Skeletal muscle cell (primary cell): Measurements from ENCODE around the gene RFX4.
"Not testable (repeated sequence)": the region's sequence is repeated elsewhere in the genome, so short reads cannot be mapped to it uniquely, and the experiment has no call there.

Experiments used
- DNase-seq: peaks from one replicate; pipeline ENCODE4 v3.0.0-alpha.2; 2010; ENCODE audit warnings: low read depth
- H3K4me3 ChIP-seq: 2 replicates; pipeline ENCODE4 v1.5.1; 2011; ENCODE audit warnings: low read depth, mild to moderate bottlenecking, control low read depth, low read length, moderate library complexity

Gene RFX4

GRCh38 chr12:106680280-106680679 lies 97.5 kb downstream of the RFX4 start:
- no peak overlapping the region for H3K4me3 ChIP-seq
- no peak for DNase-seq

DNA sequence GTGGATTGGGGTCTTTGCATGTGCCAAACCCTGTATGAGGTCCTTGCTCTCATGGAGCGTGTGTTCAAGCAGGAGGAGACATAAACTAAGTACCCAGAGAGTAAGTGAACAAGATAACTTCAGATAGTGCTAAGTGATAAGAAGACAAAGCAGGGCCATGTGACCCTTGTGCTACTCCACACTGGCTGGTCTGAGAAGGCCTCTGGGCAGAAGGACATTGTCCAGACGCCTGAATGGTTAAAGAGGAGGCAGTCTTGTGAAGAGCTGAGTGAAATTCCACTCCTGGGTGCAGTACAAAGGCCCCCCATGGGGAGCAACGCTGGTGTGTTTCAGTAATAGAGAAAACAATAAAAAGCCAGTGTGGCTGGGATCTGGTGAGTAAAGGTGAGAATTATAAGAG lies 98.4 kb downstream of the RFX4 start:
- no peak overlapping the region for H3K4me3 ChIP-seq
- no peak for DNase-seq

- no peak for DNase-seq
These were observed 99.9 kb downstream of the RFX4 start for GRCh38 chr12:106682594-106683234.

DNA sequence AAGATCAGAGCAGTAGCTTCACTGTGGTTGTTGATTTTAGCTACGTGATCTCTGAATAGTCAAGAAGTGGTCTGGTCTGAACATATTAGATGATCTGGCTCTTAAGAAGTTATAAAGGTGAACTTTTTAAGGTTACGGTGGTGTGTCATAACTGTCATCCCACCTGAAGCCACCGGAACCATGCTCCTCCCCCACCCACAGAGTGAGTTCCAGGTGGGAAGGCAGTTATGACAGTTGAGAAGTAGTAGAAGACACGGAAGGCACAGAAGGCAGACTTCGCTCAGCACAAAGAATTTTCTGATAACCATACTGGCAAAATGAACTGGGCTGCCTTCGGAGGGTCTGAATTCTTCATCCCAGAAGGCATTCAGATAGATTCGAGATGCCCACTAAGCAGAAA lies 101.7 kb downstream of the RFX4 start:
- no peak for DNase-seq
- no peak overlapping the region for H3K4me3 ChIP-seq

More at GRCh38 chr12:106682594-106683234, 99.9 kb downstream of the RFX4 start:
- no peak overlapping the region for H3K4me3 ChIP-seq

- no peak overlapping the region for H3K4me3 ChIP-seq
- no peak for DNase-seq
These were observed 102.6 kb downstream of the RFX4 start for GRCh38 chr12:106685381-106685780.

DNA sequence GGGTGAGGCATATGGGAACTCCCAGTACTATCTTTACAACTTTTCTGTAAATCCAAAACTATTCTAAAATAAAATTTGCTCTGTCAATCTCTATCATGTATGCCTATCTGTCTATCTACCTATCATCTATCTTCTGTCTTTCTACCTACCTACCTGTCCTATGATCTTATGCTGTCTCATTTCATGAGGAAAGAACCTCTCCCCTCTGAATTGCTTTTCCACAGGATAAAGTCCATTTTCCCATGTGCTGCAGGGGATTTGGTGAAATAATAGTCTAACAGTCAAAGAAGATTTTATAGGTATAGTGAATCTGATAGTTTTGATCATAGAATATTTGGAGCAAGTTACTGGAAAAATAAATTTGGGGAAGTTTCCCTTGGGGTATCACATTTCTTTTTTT lies 104.9 kb downstream of the RFX4 start:
- DNase-seq, result no peak
- H3K4me3 ChIP-seq, result no peak overlapping the region

DNA sequence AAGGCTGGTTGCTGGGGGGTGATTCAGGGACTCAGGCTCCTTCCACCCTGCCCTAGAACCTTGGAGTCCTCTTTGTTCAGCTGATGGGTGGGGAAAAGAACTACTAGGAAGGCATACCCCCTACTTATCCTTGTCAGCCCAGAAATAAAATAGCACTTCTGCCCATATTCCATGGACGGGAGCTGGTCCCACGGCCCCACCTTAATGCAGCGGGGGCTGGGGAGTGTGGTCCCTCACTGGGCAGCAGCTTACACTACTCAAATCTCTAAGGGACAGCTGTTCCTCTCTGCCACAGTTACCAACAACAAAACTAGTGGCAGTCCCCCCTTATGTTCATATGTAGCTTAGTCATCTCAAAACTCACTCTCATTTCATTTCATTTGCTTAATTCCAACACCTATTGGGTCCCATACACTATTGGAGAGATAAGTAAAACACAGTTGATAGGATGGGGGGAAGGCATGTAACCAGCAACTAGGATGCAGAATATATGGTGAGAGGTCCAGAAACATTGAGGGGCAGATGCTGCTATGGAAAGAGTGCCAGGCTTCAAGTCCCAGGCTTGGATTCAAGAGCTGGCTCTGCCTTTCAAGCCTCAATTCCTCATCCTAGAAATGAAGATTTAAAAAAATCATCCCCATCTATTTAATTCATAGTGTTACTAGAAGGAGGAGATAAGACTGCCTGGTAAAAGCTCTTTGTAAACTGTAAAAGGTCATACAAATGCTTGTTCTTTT lies 107.9 kb downstream of the RFX4 start:
- no peak for DNase-seq
- no peak overlapping the region for H3K4me3 ChIP-seq

- not testable (repeated sequence) for H3K4me3 ChIP-seq, DNase-seq
These were observed 109.2 kb downstream of the RFX4 start for GRCh38 chr12:106692033-106692432.

GRCh38 chr12:106692896-106693820 lies 110.4 kb downstream of the RFX4 start:
- no peak for DNase-seq
- H3K4me3 ChIP-seq, result no peak overlapping the region

DNA sequence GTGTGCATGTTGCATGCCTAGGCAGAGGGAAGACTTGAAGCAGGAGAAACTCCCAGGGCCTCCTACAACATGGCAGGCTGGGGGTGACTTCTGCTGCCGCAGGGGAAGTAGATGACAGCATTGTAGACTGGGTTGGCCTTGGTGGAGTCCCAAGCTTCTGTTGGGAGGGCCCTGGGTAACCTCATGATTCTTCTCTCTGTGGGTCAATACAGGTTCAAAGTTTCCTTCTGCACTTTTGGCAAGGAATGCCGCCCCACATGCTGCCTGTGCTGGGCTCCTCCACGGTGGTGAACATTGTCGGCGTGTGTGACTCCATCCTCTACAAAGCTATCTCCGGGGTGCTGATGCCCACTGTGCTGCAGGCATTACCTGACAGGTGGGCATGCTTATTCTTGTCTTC lies 113.3 kb downstream of the RFX4 start:
- no peak for DNase-seq
- no peak overlapping the region for H3K4me3 ChIP-seq

DNA sequence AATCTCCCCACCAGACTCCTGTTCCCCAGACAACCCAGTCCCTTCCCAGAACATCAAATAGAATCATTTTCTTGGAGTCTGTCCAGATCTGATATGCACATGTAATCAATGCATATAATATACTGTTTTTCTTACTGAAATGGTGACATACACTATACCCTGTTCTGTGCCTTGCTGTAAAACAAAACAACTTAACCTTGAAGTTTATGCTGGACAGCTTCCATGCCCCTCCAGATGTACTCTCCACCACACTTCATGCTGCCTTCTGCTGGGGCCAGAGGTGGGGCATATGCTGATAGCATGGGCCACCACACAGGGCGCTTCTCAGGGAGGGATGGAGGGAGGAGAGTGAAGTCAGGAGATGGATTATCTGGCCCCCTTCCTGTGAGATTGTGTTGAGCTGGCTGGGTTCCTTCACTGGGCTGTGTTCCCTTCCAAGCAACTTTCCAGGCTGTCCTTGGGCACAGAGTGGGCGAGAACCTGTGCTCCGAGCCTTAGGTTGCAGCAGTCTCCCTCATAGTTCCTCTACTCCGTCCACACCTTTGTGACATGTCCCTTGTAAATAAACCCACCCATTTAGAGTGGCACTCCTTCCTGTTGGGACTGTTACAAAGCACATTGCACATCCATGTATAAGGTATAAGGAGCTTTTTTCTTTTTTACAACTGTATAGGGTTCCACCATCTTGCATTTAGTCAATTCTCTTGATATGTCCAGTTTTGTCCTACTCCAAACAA lies 114.0 kb downstream of the RFX4 start:
- DNase-seq, result no peak
- H3K4me3 ChIP-seq, result no peak overlapping the region

- no peak for DNase-seq
- no peak overlapping the region for H3K4me3 ChIP-seq
These were observed 121.3 kb downstream of the RFX4 start for GRCh38 chr12:106704081-106704480.

DNA sequence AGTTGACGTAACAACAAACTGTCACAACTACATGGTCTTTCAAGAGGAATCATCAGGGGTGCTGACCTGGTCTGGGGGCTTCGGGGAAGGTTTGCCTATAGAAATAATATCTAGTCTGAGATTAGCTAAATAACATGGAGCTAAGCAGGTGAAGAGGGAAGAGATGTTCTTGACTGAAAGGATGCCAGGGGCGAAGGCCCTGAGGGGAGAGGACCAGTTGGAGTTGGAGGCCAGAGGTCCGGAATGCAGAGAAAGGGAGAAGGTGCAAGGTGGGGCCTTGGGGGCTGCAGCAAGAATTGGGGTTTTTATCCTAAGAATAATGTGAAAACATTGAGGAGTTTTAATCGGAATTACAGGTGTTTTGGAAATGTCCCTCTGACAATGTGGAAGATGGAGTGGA lies 123.2 kb downstream of the RFX4 start:
- DNase-seq, result no peak
- H3K4me3 ChIP-seq, result no peak overlapping the region

DNA sequence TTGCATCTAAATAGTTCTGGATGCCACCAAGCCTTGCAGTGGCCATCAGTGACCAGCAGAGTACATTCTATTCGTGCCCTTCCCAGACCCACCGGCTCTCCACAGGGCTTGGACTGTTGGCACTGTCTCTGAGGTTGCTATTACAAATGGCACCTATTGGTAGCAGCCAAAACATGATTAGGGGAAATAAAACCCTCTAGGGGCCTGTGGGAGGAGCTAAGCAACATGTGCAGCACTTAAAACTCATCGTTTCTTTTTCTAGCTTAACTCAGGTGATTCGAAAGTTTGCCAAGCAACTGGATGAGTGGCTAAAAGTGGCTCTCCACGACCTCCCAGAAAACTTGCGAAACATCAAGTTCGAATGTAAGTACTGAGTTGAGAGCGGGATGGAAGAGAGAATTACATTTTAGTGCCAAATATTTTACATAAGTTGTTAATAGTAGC lies 126.3 kb downstream of the RFX4 start:
- no peak overlapping the region for H3K4me3 ChIP-seq
- no peak for DNase-seq

DNA sequence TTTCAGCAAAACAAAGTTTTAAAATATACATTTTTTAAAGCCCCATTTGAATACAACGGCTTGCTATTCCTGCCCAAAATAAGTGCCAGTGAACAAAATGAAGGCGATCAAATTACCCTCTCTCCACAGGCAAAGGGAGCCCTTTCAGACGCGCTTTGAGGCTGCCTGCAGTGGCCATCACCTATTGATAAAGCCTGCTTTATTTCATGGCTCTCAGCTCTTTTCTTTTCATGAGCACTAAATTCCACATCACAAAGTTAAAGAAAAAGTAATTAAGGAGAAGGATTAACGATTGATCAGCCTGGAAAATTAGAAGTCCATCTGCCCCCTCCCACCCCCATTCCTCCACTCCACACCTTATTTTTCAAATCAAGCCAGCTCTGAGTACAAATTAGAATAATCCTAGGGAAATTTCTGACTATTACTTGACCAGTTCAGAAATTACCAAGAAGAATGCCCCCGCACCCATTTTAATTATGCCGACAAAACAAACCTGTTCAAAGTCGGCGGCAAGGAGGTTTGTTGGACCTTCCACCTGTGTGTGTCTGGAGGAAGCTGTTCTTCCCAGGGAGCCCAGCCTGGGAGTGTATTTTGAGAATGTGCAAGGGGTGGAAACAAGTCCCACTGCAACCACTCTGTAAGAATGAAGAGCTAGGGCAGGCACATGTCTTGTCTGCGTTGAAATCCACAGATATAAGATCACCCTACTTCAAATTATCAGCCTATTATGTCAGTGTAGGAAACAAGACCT lies 127.5 kb downstream of the RFX4 start:
- no peak for DNase-seq
- H3K4me3 ChIP-seq, result no peak overlapping the region

DNA sequence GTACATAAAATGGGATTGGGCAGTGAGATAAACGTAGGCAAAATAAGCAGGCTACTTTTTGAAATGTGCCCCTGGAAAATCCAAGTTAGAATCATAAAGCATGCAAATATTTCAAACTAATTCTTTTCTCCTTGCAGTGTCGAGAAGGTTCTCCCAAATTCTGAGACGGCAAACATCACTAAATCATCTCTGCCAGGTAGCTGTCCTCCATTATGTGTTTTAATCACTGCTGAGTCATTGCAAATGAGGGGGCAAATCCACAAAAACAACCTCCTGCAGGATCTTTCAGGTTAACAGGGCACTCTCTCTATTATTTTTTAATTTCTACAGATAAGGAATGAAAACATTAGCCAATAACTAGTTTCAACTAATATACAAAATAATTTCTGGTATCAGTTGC lies 128.5 kb downstream of the RFX4 start:
- no peak overlapping the region for H3K4me3 ChIP-seq
- no peak for DNase-seq

GRCh38 chr12:106712768-106713167 lies 130.0 kb downstream of the RFX4 start:
- H3K4me3 ChIP-seq, result no peak overlapping the region
- DNase-seq, result no peak

DNA sequence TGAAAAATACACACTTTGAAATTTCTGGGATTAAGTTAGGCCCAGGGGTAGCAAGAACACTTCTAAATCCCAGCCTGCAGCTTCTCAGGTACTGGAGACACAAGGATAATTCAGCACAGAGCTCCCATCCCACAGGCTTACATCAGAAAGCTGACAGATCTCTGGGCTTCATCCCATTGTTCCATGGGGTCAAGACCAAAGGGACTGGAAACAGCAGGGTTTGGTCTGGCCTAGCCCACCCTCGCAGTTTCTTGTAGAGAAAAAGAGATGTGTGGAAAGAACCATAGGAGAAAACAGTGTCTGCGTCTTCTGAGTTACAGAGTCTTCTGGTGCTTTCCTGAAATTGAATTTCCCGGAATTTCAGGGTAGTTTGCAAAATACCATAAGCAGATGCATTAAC lies 132.1 kb downstream of the RFX4 start:
- H3K4me3 ChIP-seq, result no peak overlapping the region
- DNase-seq, result no peak

- no peak for DNase-seq
- H3K4me3 ChIP-seq, result no peak overlapping the region
These were observed 132.8 kb downstream of the RFX4 start for GRCh38 chr12:106715582-106715981.
